ENCODE measurements around the gene TXK.

The TXK gene

GRCh38 chr4:48124870-48125269 is 9.2 kb downstream of the TXK start:
- Histone ChIP-seq H3K27me3 (ENCODE audit: control insufficient read depth in 2 of 2, insufficient read depth in 2 of 2, low read length in 2 of 2) (no peaks in the 10 kb centered on the region), H3K36me3 (ENCODE audit: control insufficient read depth in 2 of 2, insufficient read depth in 2 of 2, low read length in 2 of 2) (no peaks in the 10 kb centered on the region), H3K4me1 (ENCODE audit: control insufficient read depth in 2 of 2, insufficient read depth in 2 of 2, low read length in 2 of 2) (peaks cover 11 to 14% of the 10 kb centered on the region in 2 donors), H3K9me3 (ENCODE audit: control insufficient read depth in 2 of 2, low read length in 2 of 2) (no peaks in the 10 kb centered on the region), H3K9ac (ENCODE audit: low read depth in 1 of 2, low read length in 2 of 2) (no peak overlapping the region), H3K4me3 (ENCODE audit: low read length in 2 of 2) (no peak overlapping the region), H3K27ac (ENCODE audit: low read depth in 2 of 2, low read length in 2 of 2) (no peak overlapping the region)

- peaks cover 6 to 7% of the 10 kb centered on the region in 2 donors for H3K4me1 ChIP-seq (ENCODE audit: control insufficient read depth in 2 of 2, insufficient read depth in 2 of 2, low read length in 2 of 2)
- no peaks in the 10 kb centered on the region for H3K9me3 ChIP-seq (ENCODE audit: control insufficient read depth in 2 of 2, low read length in 2 of 2)
- no peak overlapping the region for H3K9ac ChIP-seq (ENCODE audit: low read depth in 1 of 2, low read length in 2 of 2)
- no peaks in the 10 kb centered on the region for H3K27me3 ChIP-seq (ENCODE audit: control insufficient read depth in 2 of 2, insufficient read depth in 2 of 2, low read length in 2 of 2)
- H3K36me3 ChIP-seq (ENCODE audit: control insufficient read depth in 2 of 2, insufficient read depth in 2 of 2, low read length in 2 of 2): no peaks in the 10 kb centered on the region
- H3K4me3 ChIP-seq (ENCODE audit: low read length in 2 of 2): no peak overlapping the region
- no peak overlapping the region for H3K27ac ChIP-seq (ENCODE audit: low read depth in 2 of 2, low read length in 2 of 2)
Observed at GRCh38 chr4:48122756-48123155, 11.3 kb downstream of the TXK start.

- no peaks in the 10 kb centered on the region for H3K36me3 ChIP-seq (ENCODE audit: control insufficient read depth in 2 of 2, insufficient read depth in 2 of 2, low read length in 2 of 2)
- no peaks in the 10 kb centered on the region for H3K27me3 ChIP-seq (ENCODE audit: control insufficient read depth in 2 of 2, insufficient read depth in 2 of 2, low read length in 2 of 2)
- H3K4me3 ChIP-seq (ENCODE audit: low read length in 2 of 2): no peak overlapping the region
- H3K9ac ChIP-seq (ENCODE audit: low read depth in 1 of 2, low read length in 2 of 2): no peak overlapping the region
- no peaks in the 10 kb centered on the region for H3K9me3 ChIP-seq (ENCODE audit: control insufficient read depth in 2 of 2, low read length in 2 of 2)
- no peak overlapping the region for H3K27ac ChIP-seq (ENCODE audit: low read depth in 2 of 2, low read length in 2 of 2)
- no peaks in the 10 kb centered on the region for H3K4me1 ChIP-seq (ENCODE audit: control insufficient read depth in 2 of 2, insufficient read depth in 2 of 2, low read length in 2 of 2)
Observed at GRCh38 chr4:48121180-48121579, 12.9 kb downstream of the TXK start.

- H3K27ac ChIP-seq (ENCODE audit: low read depth in 2 of 2, low read length in 2 of 2): no peak overlapping the region
- no peaks in the 10 kb centered on the region for H3K9me3 ChIP-seq (ENCODE audit: control insufficient read depth in 2 of 2, low read length in 2 of 2)
- H3K4me1 ChIP-seq (ENCODE audit: control insufficient read depth in 2 of 2, insufficient read depth in 2 of 2, low read length in 2 of 2): no peaks in the 10 kb centered on the region
- H3K9ac ChIP-seq (ENCODE audit: low read depth in 1 of 2, low read length in 2 of 2): no peak overlapping the region
- no peaks in the 10 kb centered on the region for H3K36me3 ChIP-seq (ENCODE audit: control insufficient read depth in 2 of 2, insufficient read depth in 2 of 2, low read length in 2 of 2)
- no peak overlapping the region for H3K4me3 ChIP-seq (ENCODE audit: low read length in 2 of 2)
- H3K27me3 ChIP-seq (ENCODE audit: control insufficient read depth in 2 of 2, insufficient read depth in 2 of 2, low read length in 2 of 2): no peaks in the 10 kb centered on the region
Observed at GRCh38 chr4:48120132-48120531, 13.9 kb downstream of the TXK start.

- no peaks in the 10 kb centered on the region for H3K27me3 ChIP-seq (ENCODE audit: control insufficient read depth in 2 of 2, insufficient read depth in 2 of 2, low read length in 2 of 2)
- H3K36me3 ChIP-seq (ENCODE audit: control insufficient read depth in 2 of 2, insufficient read depth in 2 of 2, low read length in 2 of 2): no peaks in the 10 kb centered on the region
- H3K27ac ChIP-seq (ENCODE audit: low read depth in 2 of 2, low read length in 2 of 2): no peak overlapping the region
- no peaks in the 10 kb centered on the region for H3K9me3 ChIP-seq (ENCODE audit: control insufficient read depth in 2 of 2, low read length in 2 of 2)
- H3K4me1 ChIP-seq (ENCODE audit: control insufficient read depth in 2 of 2, insufficient read depth in 2 of 2, low read length in 2 of 2): no peaks in the 10 kb centered on the region
- no peak overlapping the region for H3K4me3 ChIP-seq (ENCODE audit: low read length in 2 of 2)
- no peak overlapping the region for H3K9ac ChIP-seq (ENCODE audit: low read depth in 1 of 2, low read length in 2 of 2)
Observed at GRCh38 chr4:48119646-48120045, 14.4 kb downstream of the TXK start.

DNA sequence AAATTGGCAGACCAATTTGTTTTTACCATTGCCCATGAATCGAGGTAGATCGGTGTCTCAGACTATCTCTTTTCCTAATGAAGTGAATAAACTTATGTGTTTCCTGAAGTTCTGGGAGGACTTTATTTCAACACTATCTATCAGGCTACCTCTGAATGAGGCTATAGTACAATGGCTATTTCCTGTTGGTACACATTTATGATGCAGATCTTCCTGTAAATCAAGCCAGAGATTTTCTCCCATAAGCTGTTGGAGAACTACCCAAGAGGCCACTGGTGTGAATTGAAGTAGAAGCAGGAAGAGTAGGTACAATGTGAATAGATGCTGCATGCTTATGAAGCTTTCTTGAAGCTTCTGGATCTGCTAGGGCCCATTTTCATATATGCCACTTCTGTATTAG is 16.0 kb downstream of the TXK start:
- Histone ChIP-seq H3K9me3 (ENCODE audit: control insufficient read depth in 2 of 2, low read length in 2 of 2) (no peaks in the 10 kb centered on the region), H3K27me3 (ENCODE audit: control insufficient read depth in 2 of 2, insufficient read depth in 2 of 2, low read length in 2 of 2) (no peaks in the 10 kb centered on the region), H3K9ac (ENCODE audit: low read depth in 1 of 2, low read length in 2 of 2) (no peak overlapping the region), H3K36me3 (ENCODE audit: control insufficient read depth in 2 of 2, insufficient read depth in 2 of 2, low read length in 2 of 2) (no peaks in the 10 kb centered on the region), H3K4me3 (ENCODE audit: low read length in 2 of 2) (no peak overlapping the region), H3K4me1 (ENCODE audit: control insufficient read depth in 2 of 2, insufficient read depth in 2 of 2, low read length in 2 of 2) (no peaks in the 10 kb centered on the region), H3K27ac (ENCODE audit: low read depth in 2 of 2, low read length in 2 of 2) (no peak overlapping the region)

GRCh38 chr4:48116582-48116981 is 17.5 kb downstream of the TXK start:
- Histone ChIP-seq H3K9ac (ENCODE audit: low read depth in 1 of 2, low read length in 2 of 2) (no peak overlapping the region), H3K4me3 (ENCODE audit: low read length in 2 of 2) (no peak overlapping the region)

DNA sequence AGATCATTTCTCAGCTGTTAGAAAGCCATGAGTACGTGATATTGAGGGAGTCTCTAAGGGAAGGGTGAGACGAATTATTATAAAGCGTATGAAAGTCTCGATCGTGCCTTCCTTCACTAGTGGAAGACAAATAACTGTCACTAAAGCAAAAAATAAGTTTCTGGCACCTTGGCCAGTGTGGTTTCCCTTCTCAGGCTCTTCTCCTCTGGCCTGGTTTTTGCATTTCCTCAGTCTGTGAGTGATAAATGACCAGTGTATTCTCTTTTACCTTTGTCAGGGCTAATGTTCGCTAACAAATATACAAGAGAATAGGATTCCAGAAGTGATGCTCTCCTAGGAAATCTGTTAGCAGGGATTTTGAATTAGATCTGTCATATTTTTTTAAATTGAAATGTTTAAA is 19.6 kb downstream of the TXK start:
- Histone ChIP-seq H3K27me3 (ENCODE audit: control insufficient read depth in 2 of 2, insufficient read depth in 2 of 2, low read length in 2 of 2) (no peaks in the 10 kb centered on the region), H3K27ac (ENCODE audit: low read depth in 2 of 2, low read length in 2 of 2) (no peak overlapping the region), H3K9ac (ENCODE audit: low read depth in 1 of 2, low read length in 2 of 2) (no peak overlapping the region), H3K36me3 (ENCODE audit: control insufficient read depth in 2 of 2, insufficient read depth in 2 of 2, low read length in 2 of 2) (no peaks in the 10 kb centered on the region), H3K9me3 (ENCODE audit: control insufficient read depth in 2 of 2, low read length in 2 of 2) (no peaks in the 10 kb centered on the region), H3K4me3 (ENCODE audit: low read length in 2 of 2) (no peak overlapping the region), H3K4me1 (ENCODE audit: control insufficient read depth in 2 of 2, insufficient read depth in 2 of 2, low read length in 2 of 2) (no peaks in the 10 kb centered on the region)

More at GRCh38 chr4:48116582-48116981, 17.5 kb downstream of the TXK start:
- no peaks in the 10 kb centered on the region for H3K4me1 ChIP-seq (ENCODE audit: control insufficient read depth in 2 of 2, insufficient read depth in 2 of 2, low read length in 2 of 2)
- no peaks in the 10 kb centered on the region for H3K36me3 ChIP-seq (ENCODE audit: control insufficient read depth in 2 of 2, insufficient read depth in 2 of 2, low read length in 2 of 2)
- H3K9me3 ChIP-seq (ENCODE audit: control insufficient read depth in 2 of 2, low read length in 2 of 2): no peaks in the 10 kb centered on the region
- no peak overlapping the region for H3K27ac ChIP-seq (ENCODE audit: low read depth in 2 of 2, low read length in 2 of 2)
- no peaks in the 10 kb centered on the region for H3K27me3 ChIP-seq (ENCODE audit: control insufficient read depth in 2 of 2, insufficient read depth in 2 of 2, low read length in 2 of 2)

- no peak overlapping the region for H3K4me3 ChIP-seq (ENCODE audit: low read length in 2 of 2)
- no peaks in the 10 kb centered on the region for H3K4me1 ChIP-seq (ENCODE audit: control insufficient read depth in 2 of 2, insufficient read depth in 2 of 2, low read length in 2 of 2)
- H3K27ac ChIP-seq (ENCODE audit: low read depth in 2 of 2, low read length in 2 of 2): no peak overlapping the region
- no peaks in the 10 kb centered on the region for H3K36me3 ChIP-seq (ENCODE audit: control insufficient read depth in 2 of 2, insufficient read depth in 2 of 2, low read length in 2 of 2)
- no peaks in the 10 kb centered on the region for H3K27me3 ChIP-seq (ENCODE audit: control insufficient read depth in 2 of 2, insufficient read depth in 2 of 2, low read length in 2 of 2)
- H3K9ac ChIP-seq (ENCODE audit: low read depth in 1 of 2, low read length in 2 of 2): no peak overlapping the region
- H3K9me3 ChIP-seq (ENCODE audit: control insufficient read depth in 2 of 2, low read length in 2 of 2): no peaks in the 10 kb centered on the region
Observed at GRCh38 chr4:48112017-48112667, 21.9 kb downstream of the TXK start.

DNA sequence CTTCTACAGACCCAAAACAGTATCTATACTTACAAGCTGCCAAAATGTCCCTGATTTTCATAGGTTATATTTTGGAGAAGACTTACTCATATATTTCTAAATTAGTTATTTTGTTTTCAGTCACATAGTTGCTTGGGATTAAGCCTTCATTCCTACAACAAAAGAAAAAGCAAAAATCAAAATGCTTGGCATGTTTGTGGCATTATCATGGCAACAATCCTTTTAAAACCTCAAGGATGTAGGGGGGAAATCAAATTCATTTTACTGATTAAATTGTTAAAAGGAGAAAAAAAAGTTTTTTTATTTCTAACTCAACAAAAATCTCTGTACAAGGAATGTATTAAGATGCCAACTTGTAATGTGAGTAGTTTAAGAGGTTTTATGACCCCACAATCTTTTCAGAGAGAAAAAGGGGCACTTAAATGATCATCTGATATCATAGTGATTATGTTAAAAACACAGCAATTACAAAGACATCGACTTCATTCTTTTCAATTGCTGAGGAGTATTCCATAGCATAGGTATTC is 23.5 kb downstream of the TXK start:
- Histone ChIP-seq H3K36me3 (ENCODE audit: control insufficient read depth in 2 of 2, insufficient read depth in 2 of 2, low read length in 2 of 2) (no peaks in the 10 kb centered on the region), H3K27me3 (ENCODE audit: control insufficient read depth in 2 of 2, insufficient read depth in 2 of 2, low read length in 2 of 2) (no peaks in the 10 kb centered on the region), H3K4me1 (ENCODE audit: control insufficient read depth in 2 of 2, insufficient read depth in 2 of 2, low read length in 2 of 2) (no peaks in the 10 kb centered on the region), H3K9ac (ENCODE audit: low read depth in 1 of 2, low read length in 2 of 2) (no peak overlapping the region), H3K4me3 (ENCODE audit: low read length in 2 of 2) (no peak overlapping the region), H3K9me3 (ENCODE audit: control insufficient read depth in 2 of 2, low read length in 2 of 2) (no peaks in the 10 kb centered on the region), H3K27ac (ENCODE audit: low read depth in 2 of 2, low read length in 2 of 2) (no peak overlapping the region)
